SU-DHL-6 (cell line): ENCODE data around the gene WWTR1.

Experiments used
- EZH2phosphoT487 ChIP-seq: fragments of 200-600 bp; sonication (generic), shearing (Covaris generic); conservative IDR thresholded peaks from 2 replicates; pipeline ENCODE4 v1.6.1; 2018; ENCODE audit warnings: mild to moderate bottlenecking, antibody characterized with exemption, low read length, moderate library complexity, mixed read lengths
- TF ChIP-seq, protein P1 (sequence below): fragments of 200-600 bp; sonication (generic); IDR thresholded peaks from one replicate; pipeline ENCODE4 v1.5.1; 2017; ENCODE audit warnings: antibody characterized with exemption, mild to moderate bottlenecking, low read length, moderate library complexity; ENCODE audit not compliant: insufficient read depth, poor library complexity, severe bottlenecking

DNA sequence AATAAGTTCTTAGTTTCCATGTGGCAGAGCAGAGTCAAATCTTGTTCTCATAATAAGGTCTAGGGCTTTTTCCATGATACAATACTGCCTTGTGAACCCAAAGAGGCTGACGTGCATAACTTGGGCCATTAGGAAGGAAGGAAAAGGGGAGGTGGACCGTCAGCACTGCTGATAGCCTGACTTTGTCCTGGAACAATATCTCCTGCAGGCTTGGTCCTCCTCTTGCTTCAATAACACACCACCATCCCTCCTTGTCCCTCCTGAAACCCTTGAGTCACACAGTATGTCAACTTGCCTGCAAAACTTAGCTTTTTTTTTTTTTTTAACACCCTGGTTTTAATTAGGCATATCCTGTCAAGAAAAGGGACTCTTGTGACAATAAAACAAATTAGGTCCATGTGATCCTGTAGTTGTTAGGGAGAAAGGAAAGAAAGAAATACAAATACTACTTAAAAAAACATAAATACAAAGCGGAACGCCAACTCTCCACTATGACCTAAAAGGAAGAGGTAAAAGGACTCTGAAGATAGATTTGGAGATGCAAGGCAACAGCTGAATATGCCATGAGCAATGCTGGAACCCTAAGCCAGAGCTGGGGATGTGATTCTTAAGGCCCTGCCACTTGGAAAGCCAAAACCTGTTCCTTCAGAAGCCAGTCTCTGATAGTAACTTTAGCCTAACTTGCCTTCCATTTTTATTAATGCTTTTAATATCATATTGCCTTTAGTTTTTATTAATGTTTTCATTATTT, 67.0 kb downstream of the WWTR1 start:
- TF ChIP-seq, protein P1, sequence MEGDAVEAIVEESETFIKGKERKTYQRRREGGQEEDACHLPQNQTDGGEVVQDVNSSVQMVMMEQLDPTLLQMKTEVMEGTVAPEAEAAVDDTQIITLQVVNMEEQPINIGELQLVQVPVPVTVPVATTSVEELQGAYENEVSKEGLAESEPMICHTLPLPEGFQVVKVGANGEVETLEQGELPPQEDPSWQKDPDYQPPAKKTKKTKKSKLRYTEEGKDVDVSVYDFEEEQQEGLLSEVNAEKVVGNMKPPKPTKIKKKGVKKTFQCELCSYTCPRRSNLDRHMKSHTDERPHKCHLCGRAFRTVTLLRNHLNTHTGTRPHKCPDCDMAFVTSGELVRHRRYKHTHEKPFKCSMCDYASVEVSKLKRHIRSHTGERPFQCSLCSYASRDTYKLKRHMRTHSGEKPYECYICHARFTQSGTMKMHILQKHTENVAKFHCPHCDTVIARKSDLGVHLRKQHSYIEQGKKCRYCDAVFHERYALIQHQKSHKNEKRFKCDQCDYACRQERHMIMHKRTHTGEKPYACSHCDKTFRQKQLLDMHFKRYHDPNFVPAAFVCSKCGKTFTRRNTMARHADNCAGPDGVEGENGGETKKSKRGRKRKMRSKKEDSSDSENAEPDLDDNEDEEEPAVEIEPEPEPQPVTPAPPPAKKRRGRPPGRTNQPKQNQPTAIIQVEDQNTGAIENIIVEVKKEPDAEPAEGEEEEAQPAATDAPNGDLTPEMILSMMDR = no peak
- no peak for TF ChIP-seq EZH2phosphoT487
